ENCODE data around the gene ZNF274. TPM values are rescaled to one million over a fixed set of nuclear protein-coding genes. Genes with fewer than 3 reads are reported as not detected.

Gene ZNF274
- total and polyA plus RNA-seq, 9 of the 15 experiments (the other 6 are each of a cell fraction or from before 2014, with no cell fraction given) = 5.2 to 37.0 (median 28.1) TPM

DNA sequence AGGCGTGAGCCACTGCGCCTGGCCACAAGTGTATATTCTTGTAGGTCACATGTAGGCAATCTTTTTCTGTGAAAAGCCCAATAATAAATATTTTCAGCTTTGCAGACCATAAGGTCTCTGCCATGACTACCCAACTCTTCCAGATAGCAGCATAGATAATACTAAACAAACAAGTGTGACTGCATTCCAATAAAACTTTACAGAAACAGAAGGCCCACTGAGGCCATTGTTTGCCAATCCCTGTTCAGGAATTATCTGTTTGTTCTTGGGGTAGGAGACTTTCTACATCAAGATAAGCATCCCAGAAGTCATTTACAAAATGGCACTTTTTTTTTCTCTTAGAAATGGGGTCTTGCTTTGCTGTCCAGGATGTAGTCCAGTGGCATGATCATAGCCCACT, 29.5 kb upstream of the ZNF274 start:
- no TSS peak for BruUV-seq (replicated peaks)
- CTCF ChIA-PET (ENCODE audit: low intra/inter-chr PET ratio) = no interaction called here
- FAIRE-seq (no peak), DNase-seq (ENCODE audit: extremely low read depth in 1 of 4, low spot score in 3 of 4) (no peak), ATAC-seq (no peak)
- TF ChIP-seq POLR2G (IDR thresholded peaks at IDR 0.05; ENCODE audit: low read depth, low read length) (no peak), JUN (IDR thresholded peaks at IDR 0.05; ENCODE audit: borderline replicate concordance, low read depth, low read length) (no peak), JUN (CRISPR knock-in tag; IDR thresholded peaks at IDR 0.05; ENCODE audit: borderline replicate concordance) (no peak), MCM2 (IDR thresholded peaks at IDR 0.05; ENCODE audit: low read depth) (no peak), HDAC3 (IDR thresholded peaks at IDR 0.05; ENCODE audit: borderline replicate concordance, partially characterized antibody) (no peak)
- TF ChIP-seq, protein P1, sequence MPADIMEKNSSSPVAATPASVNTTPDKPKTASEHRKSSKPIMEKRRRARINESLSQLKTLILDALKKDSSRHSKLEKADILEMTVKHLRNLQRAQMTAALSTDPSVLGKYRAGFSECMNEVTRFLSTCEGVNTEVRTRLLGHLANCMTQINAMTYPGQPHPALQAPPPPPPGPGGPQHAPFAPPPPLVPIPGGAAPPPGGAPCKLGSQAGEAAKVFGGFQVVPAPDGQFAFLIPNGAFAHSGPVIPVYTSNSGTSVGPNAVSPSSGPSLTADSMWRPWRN (IDR thresholded peaks at IDR 0.05; ENCODE audit: low read depth) = no peak
- 7% methylated on average over 2 of the region's 2 CpGs for WGBS (ENCODE audit: insufficient coverage, low coverage, missing lambda C conversion rate)
- H3K27me3 ChIP-seq (ENCODE audit: control insufficient read depth in 2 of 2, insufficient read depth in 2 of 2, low read length in 2 of 2) = no peaks in the 10 kb centered on the region
- H3K9me1 ChIP-seq (ENCODE audit: control insufficient read depth, insufficient read depth, low read length) = no peaks in the 10 kb centered on the region
- no peak overlapping the region for H3K27ac ChIP-seq (ENCODE audit: extremely low read depth, low read depth, low read length)
- no peaks in the 10 kb centered on the region for H4K20me1 ChIP-seq (replicated peaks; ENCODE audit: control insufficient read depth, insufficient read depth, low read length)
- no peak overlapping the region for H3K9ac ChIP-seq (ENCODE audit: insufficient read depth in 1 of 2, low read depth in 2 of 2, low read length in 2 of 2)
- H3K79me2 ChIP-seq (ENCODE audit: control insufficient read depth, insufficient read depth, low read length) = no peaks in the 10 kb centered on the region
- no peak overlapping the region for H3K4me2 ChIP-seq (ENCODE audit: insufficient read depth, low read length)
- intact Hi-C loops (cut with micrococcal nuclease) (loop anchor here (10.0 kb wide), 1 partner anchor 1049 kb away; no protein-coding TSS in a partner anchor), in situ Hi-C loops (cut with MboI) (loop anchor here (10.0 kb wide), 1 partner anchor 129 kb away; no protein-coding TSS in a partner anchor)
- no peak overlapping the region for H3K4me3 ChIP-seq
- H3K4me1 ChIP-seq (replicated peaks in 1 of 2; ENCODE audit: control insufficient read depth in 2 of 2, insufficient read depth in 2 of 2, low read length in 2 of 2) = peaks cover 0 to 24% of the 10 kb centered on the region in 2 experiments; a peak in 2 of 5 replicates
- H2AFZ ChIP-seq (ENCODE audit: low read depth, low read length) = no peak overlapping the region
- POLR2A ChIA-PET = interaction anchor here (0.7 kb wide), 1 partner anchor 63 kb away, joined by 3 read pairs; no protein-coding TSS in a partner anchor
- peaks cover 6% of the 10 kb centered on the region; the same call in 1 of the 2 replicates for H3K9me3 ChIP-seq (replicated peaks; ENCODE audit: control insufficient read depth, insufficient read depth, low read depth, low read length)
- H3K36me3 ChIP-seq (ENCODE audit: control insufficient read depth, insufficient read depth, low read length) = no peaks in the 10 kb centered on the region
